Natural killer cell (primary cell): ENCODE results near the gene AP2B1. TPM values are rescaled to one million over a fixed set of nuclear protein-coding genes. Genes with fewer than 3 reads are reported as not detected.

Source experiments
- ATAC-seq, 3 donors: fragments of 150-1000 bp in 2 of 3; fragments of 200-7000 bp in 1 of 3; cut with Tn5 transposase; 1 replicate in 1 of 3; 2 replicates in 2 of 3; pipeline ENCODE4 v1.10.0; 2021; ENCODE audit warnings: mild to moderate bottlenecking in 2 of 3, moderate library complexity in 2 of 3
- DNase-seq, 2 donors: peaks; one replicate each; pipeline versions ENCODE4 v3.0.0 to v3.0.0-alpha.2; 2013 to 2021; ENCODE audit warnings: mixed read lengths in 1 of 2
- H3K27ac ChIP-seq: one replicate; pipeline ENCODE4 v1.5.1; 2013; ENCODE audit warnings: mild to moderate bottlenecking, low read length
- H3K27me3 ChIP-seq: one replicate; pipeline ENCODE4 v1.6.1; 2013; ENCODE audit warnings: low read length; ENCODE audit not compliant: control insufficient read depth, insufficient read depth
- H3K36me3 ChIP-seq: one replicate; pipeline ENCODE4 v1.6.1; 2013; ENCODE audit warnings: low read length; ENCODE audit not compliant: control insufficient read depth, insufficient read depth
- H3K4me1 ChIP-seq: one replicate; pipeline ENCODE4 v1.6.1; 2013; ENCODE audit warnings: low read length; ENCODE audit not compliant: control insufficient read depth, insufficient read depth
- H3K4me3 ChIP-seq: one replicate; pipeline ENCODE4 v1.5.1; 2013; ENCODE audit warnings: low read length
- H3K9me3 ChIP-seq: one replicate; pipeline ENCODE4 v1.6.1; 2013; ENCODE audit warnings: low read length; ENCODE audit not compliant: control insufficient read depth, insufficient read depth
- H3K27ac Mint-ChIP-seq, 2 donors: one replicate each; pipeline ENCODE4 v1.8.0; 2022; ENCODE audit warnings: mild to moderate bottlenecking in 2 of 2, mixed read lengths in 2 of 2, moderate library complexity in 1 of 2
- H3K27me3 Mint-ChIP-seq, 2 donors: one replicate each; pipeline ENCODE4 v1.8.0; 2022; ENCODE audit warnings: low read depth in 2 of 2, mixed read lengths in 2 of 2
- H3K36me3 Mint-ChIP-seq: one replicate; pipeline ENCODE4 v1.8.0; 2022; ENCODE audit warnings: mixed read lengths
- H3K4me1 Mint-ChIP-seq, 2 donors: one replicate each; pipeline ENCODE4 v1.8.0; 2022; ENCODE audit warnings: mixed read lengths in 2 of 2
- H3K4me3 Mint-ChIP-seq: one replicate; pipeline ENCODE4 v1.8.0; 2022; ENCODE audit warnings: mild to moderate bottlenecking, moderate library complexity, mixed read lengths
- H3K9me3 Mint-ChIP-seq, 2 donors: one replicate each; pipeline ENCODE4 v1.8.0; 2022; ENCODE audit warnings: mixed read lengths in 2 of 2
- CTCF ChIP-seq: fragments of 200-600 bp; IDR thresholded peaks from one replicate; pipeline ENCODE4 v1.8.0; 2022; ENCODE audit warnings: antibody characterized with exemption
- WGBS: methylation state at CpG from one replicate; pipeline ENCODE4 v1.1.7; 2013; ENCODE audit warnings: missing lambda C conversion rate; ENCODE audit not compliant: insufficient coverage; 5-methylcytosine and 5-hydroxymethylcytosine counted together
- intact Hi-C: fragments of 100-400 bp; cut with micrococcal nuclease; formaldehyde crosslinking; loops from one replicate; pipeline ENCODE4 v1.14.2; 2022
- total RNA-seq, 4 donors: library from RNA; stranded (reverse); fragments of 120-200 nt in 1 of 4; gene quantifications; one replicate each; pipeline versions ENCODE4 v1.2.3 to v1.2.4, GENCODE V29; 2013 to 2022

The AP2B1 gene
- total RNA-seq, 3 donors from 2014 or later (not counting 1 experiment from before 2014, with no cell fraction given), result 111 to 148 (median 139) TPM

- peaks cover 0 to 9% of the 10 kb centered on the region in 2 donors for H3K27me3 Mint-ChIP-seq
- DNase-seq (no peak), ATAC-seq (no peak)
- Histone ChIP-seq H3K4me1 (peaks cover 16% of the 10 kb centered on the region), H3K9me3 (no peaks in the 10 kb centered on the region), H3K4me3 (no peak overlapping the region), H3K36me3 (no peaks in the 10 kb centered on the region), H3K27me3 (no peaks in the 10 kb centered on the region), H3K27ac (no peak overlapping the region)
- H3K4me3 Mint-ChIP-seq, result no peak overlapping the region
- no peak overlapping the region for H3K27ac Mint-ChIP-seq
- no peaks in the 10 kb centered on the region for H3K36me3 Mint-ChIP-seq
- TF ChIP-seq CTCF, result no peak
- intact Hi-C loops, result loop anchor here (10.0 kb wide), 1 partner anchor 59 kb away; no protein-coding TSS in a partner anchor
- peaks cover 26 to 30% of the 10 kb centered on the region in 2 donors for H3K4me1 Mint-ChIP-seq
- H3K9me3 Mint-ChIP-seq, result no peaks in the 10 kb centered on the region
- 83% methylated on average over 1 of the region's 1 CpG for WGBS
Measured at GRCh38 chr17:35584061-35584460, 3.1 kb upstream of the AP2B1 start.

- ATAC-seq, result peak; percentile 1 to 7 (median 4)
- H3K4me1 ChIP-seq, result peaks cover 13% of the 10 kb centered on the region
- intact Hi-C loops, result loop anchor here (1.0 to 10.0 kb wide), 5 partner anchors 8 to 956 kb away; partner anchors contain the start of genes GGNBP2, PEX12 and SLFN12
- H3K4me3 Mint-ChIP-seq, result peak overlapping the region; percentile 94
- peak overlapping the region; percentile 88 for H3K27ac ChIP-seq
- H3K27me3 Mint-ChIP-seq, result peaks cover 0 to 9% of the 10 kb centered on the region in 2 donors
- H3K27me3 ChIP-seq, result no peaks in the 10 kb centered on the region
- no peaks in the 10 kb centered on the region for H3K36me3 Mint-ChIP-seq
- peak overlapping the region; percentile 70 for H3K4me3 ChIP-seq
- H3K9me3 Mint-ChIP-seq, result no peaks in the 10 kb centered on the region
- no peak for DNase-seq
- H3K36me3 ChIP-seq, result no peaks in the 10 kb centered on the region
- H3K9me3 ChIP-seq, result no peaks in the 10 kb centered on the region
- no peak for TF ChIP-seq CTCF
- H3K4me1 Mint-ChIP-seq, result peaks cover 28 to 33% of the 10 kb centered on the region in 2 donors
- peak overlapping the region; percentile 94 to 100 for H3K27ac Mint-ChIP-seq
- 45% methylated on average over 3 of the region's 7 CpGs for WGBS
Measured at GRCh38 chr17:35586569-35587073, 501 bp upstream of the AP2B1 start.

DNA sequence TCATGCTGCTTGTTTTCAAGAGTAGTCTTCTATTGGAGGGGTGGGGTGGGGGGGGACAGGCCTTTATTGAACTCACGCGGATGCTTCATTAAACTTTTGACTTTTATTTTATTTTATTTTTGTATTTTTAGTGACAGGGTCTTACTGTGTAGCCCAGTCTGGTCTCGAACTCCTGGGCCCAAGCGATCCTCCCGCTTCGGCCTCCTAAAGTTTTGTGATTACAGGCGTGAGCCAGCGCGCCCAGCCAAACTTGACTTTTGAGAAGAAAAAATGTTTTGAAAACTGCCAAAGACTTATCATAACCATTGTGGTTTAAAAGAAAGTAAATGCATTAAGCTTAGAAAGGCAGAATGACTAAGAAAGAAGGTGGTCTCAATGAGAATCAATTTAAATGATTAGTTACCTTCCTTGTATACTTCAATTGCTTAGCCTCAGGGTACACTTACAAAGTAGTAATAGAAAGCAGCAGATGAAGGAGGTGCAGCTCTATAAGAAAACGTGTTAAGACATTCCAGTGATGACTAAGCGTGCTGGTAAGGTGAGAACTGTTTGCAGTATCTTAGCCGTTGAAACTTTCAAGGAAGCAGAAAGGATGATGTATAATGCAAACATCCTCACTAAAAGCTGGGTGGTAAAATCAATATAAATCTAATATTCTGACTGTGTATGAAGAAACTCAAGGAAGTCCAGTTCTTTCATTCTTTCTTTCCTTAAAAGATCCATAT lies 1.2 kb downstream of the AP2B1 start:
- Mint-ChIP-seq H3K4me1 (peaks cover 28 to 33% of the 10 kb centered on the region in 2 donors), H3K27ac (peak overlapping the region; percentile 94 to 100), H3K4me3 (peak overlapping the region; percentile 94), H3K36me3 (no peaks in the 10 kb centered on the region), H3K27me3 (peaks cover 0 to 9% of the 10 kb centered on the region in 2 donors), H3K9me3 (no peaks in the 10 kb centered on the region)
- H3K9me3 ChIP-seq, result no peaks in the 10 kb centered on the region
- intact Hi-C loops, result loop anchor here (5.0 to 10.0 kb wide), 3 partner anchors 64 to 954 kb away; partner anchors contain the start of genes GGNBP2 and SLFN12
- H3K4me3 ChIP-seq, result peak overlapping the region; percentile 70
- peaks cover 3% of the 10 kb centered on the region for H3K36me3 ChIP-seq
- ATAC-seq (peak in 1 of 3 donors; percentile 20), DNase-seq (peak in 1 of 2 donors; percentile 42)
- no peaks in the 10 kb centered on the region for H3K27me3 ChIP-seq
- peak overlapping the region; percentile 23 for H3K27ac ChIP-seq
- WGBS, result 71% methylated on average over 9 of the region's 12 CpGs
- peaks cover 13% of the 10 kb centered on the region for H3K4me1 ChIP-seq
- no peak for TF ChIP-seq CTCF
